Measurements from ENCODE around the gene ADAMTS12. TPM values are rescaled to one million over a fixed set of nuclear protein-coding genes. Genes with fewer than 3 reads are reported as not detected.

ADAMTS12 gene
- polyA plus RNA-seq, 1 donor from 2014 or later = 0.07 TPM

- Histone ChIP-seq H2AFZ (ENCODE audit: low read depth, low read length) (no peak overlapping the region), H3K9ac (ENCODE audit: low read length) (no peak overlapping the region), H3K27ac (ENCODE audit: low read length) (no peak overlapping the region), H3K4me2 (ENCODE audit: low read length) (no peak overlapping the region), H3K36me3 (ENCODE audit: insufficient read depth, low read length) (no peaks in the 10 kb centered on the region), H3F3A (ENCODE audit: insufficient read depth, low read length, poor library complexity, severe bottlenecking) (no peaks in the 10 kb centered on the region), H4K20me1 (ENCODE audit: insufficient read depth) (no peaks in the 10 kb centered on the region), H3K9me2 (ENCODE audit: insufficient read depth, low read length) (no peaks in the 10 kb centered on the region), H3K9me3 (ENCODE audit: low read length) (no peaks in the 10 kb centered on the region), H3K4me3 (ENCODE audit: low read length) (no peak overlapping the region), H3K27me3 (ENCODE audit: insufficient read depth, low read depth, low read length) (no peaks in the 10 kb centered on the region), H3K79me2 (replicated peaks; ENCODE audit: insufficient read depth, low read length) (no peaks in the 10 kb centered on the region)
- no peak for TF ChIP-seq EZH2 (IDR thresholded peaks at IDR 0.05; ENCODE audit: borderline replicate concordance, insufficient read depth, low read length, poor library complexity, severe bottlenecking)
- TF ChIP-seq MXI1 (conservative IDR thresholded peaks at IDR 0.05; ENCODE audit: poor library complexity, severe bottlenecking) = no peak
- TF ChIP-seq TAF1 (IDR thresholded peaks at IDR 0.05; ENCODE audit: low read depth) = no peak
- no peak for TF ChIP-seq RAD21 (conservative IDR thresholded peaks at IDR 0.05)
- no peak for TF ChIP-seq REST (IDR thresholded peaks at IDR 0.05; ENCODE audit: borderline replicate concordance)
- TF ChIP-seq POLR2AphosphoS5 (IDR thresholded peaks at IDR 0.05) = no peak
- TF ChIP-seq EP300 (conservative IDR thresholded peaks at IDR 0.05; ENCODE audit: poor library complexity, severe bottlenecking) = no peak
- no peak for TF ChIP-seq SMC3 (conservative IDR thresholded peaks at IDR 0.05; ENCODE audit: poor library complexity)
- no peak for TF ChIP-seq CTCF (IDR thresholded peaks at IDR 0.05; ENCODE audit: poor library complexity, severe bottlenecking)
These were observed 401.6 kb downstream of the ADAMTS12 start for GRCh38 chr5:33490071-33490665.

GRCh38 chr5:33489481-33490067 is 402.2 kb downstream of the ADAMTS12 start:
- no peak for TF ChIP-seq CTCF (IDR thresholded peaks at IDR 0.05; ENCODE audit: poor library complexity, severe bottlenecking)
- Histone ChIP-seq H3K4me2 (ENCODE audit: low read length) (no peak overlapping the region), H3K36me3 (ENCODE audit: insufficient read depth, low read length) (no peaks in the 10 kb centered on the region), H3K79me2 (replicated peaks; ENCODE audit: insufficient read depth, low read length) (no peaks in the 10 kb centered on the region), H3K9me3 (ENCODE audit: low read length) (no peaks in the 10 kb centered on the region), H3K4me3 (ENCODE audit: low read length) (no peak overlapping the region), H3F3A (ENCODE audit: insufficient read depth, low read length, poor library complexity, severe bottlenecking) (no peaks in the 10 kb centered on the region), H3K9ac (ENCODE audit: low read length) (no peak overlapping the region), H2AFZ (ENCODE audit: low read depth, low read length) (no peak overlapping the region), H3K9me2 (ENCODE audit: insufficient read depth, low read length) (no peaks in the 10 kb centered on the region), H3K27ac (ENCODE audit: low read length) (no peak overlapping the region), H3K27me3 (ENCODE audit: insufficient read depth, low read depth, low read length) (no peaks in the 10 kb centered on the region), H4K20me1 (ENCODE audit: insufficient read depth) (no peaks in the 10 kb centered on the region)

Data from neural cell (in vitro differentiated cells).